Keratinocyte (primary cell): ENCODE results near the gene SERPINA5. TPM values are rescaled to one million over a fixed set of nuclear protein-coding genes. Genes with fewer than 3 reads are reported as not detected.

Experiments used
- DNase-seq: peaks from one replicate; pipeline ENCODE4 v3.0.0-alpha.2; 2011; ENCODE audit warnings: low read depth, missing footprints, low spot score
- FAIRE-seq: peaks from 2 replicates; lab custom pipeline; 2011; peaks lifted over from hg19 to GRCh38; lab: Jason Lieb, UNC
- H2AFZ ChIP-seq: 2 replicates; pipeline ENCODE4 v1.6.0; 2012; ENCODE audit warnings: low read length, control low read depth, inconsistent platforms; ENCODE audit not compliant: control insufficient read depth
- H3K27ac ChIP-seq: 2 replicates; pipeline ENCODE4 v1.5.1; 2011; ENCODE audit warnings: low read length; ENCODE audit not compliant: control insufficient read depth, insufficient read depth
- H3K27me3 ChIP-seq: 3 replicates; pipeline ENCODE4 v1.6.0; 2011; ENCODE audit warnings: low read length; ENCODE audit not compliant: control insufficient read depth, insufficient read depth; ENCODE audit errors: extremely low read depth
- H3K36me3 ChIP-seq, 2 experiments: 2 replicates in 1 of 2; 3 replicates in 1 of 2; pipeline ENCODE4 v1.5.1; 2011; ENCODE audit warnings: low read length in 2 of 2, mild to moderate bottlenecking in 1 of 2; ENCODE audit not compliant: control insufficient read depth in 2 of 2, insufficient read depth in 2 of 2; ENCODE audit errors: extremely low read depth in 1 of 2
- H3K4me1 ChIP-seq: 3 replicates; pipeline ENCODE4 v1.5.1; 2011; ENCODE audit warnings: low read length; ENCODE audit not compliant: control insufficient read depth, insufficient read depth; ENCODE audit errors: extremely low read depth
- H3K4me2 ChIP-seq: 3 replicates; pipeline ENCODE4 v1.6.0; 2011; ENCODE audit warnings: low read depth, low read length; ENCODE audit not compliant: control insufficient read depth, insufficient read depth; ENCODE audit errors: extremely low read depth
- H3K4me3 ChIP-seq, 3 experiments: fragments of 200-600 bp in 1 of 3; sonication (generic) in 1 of 3; 2 replicates in 2 of 3; 3 replicates in 1 of 3; pipeline ENCODE4 v1.5.1; 2011 to 2016; ENCODE audit warnings: low read length in 3 of 3, mild to moderate bottlenecking in 3 of 3, control low read depth in 2 of 3, inconsistent platforms in 1 of 3, low read depth in 1 of 3, mixed read lengths in 1 of 3, mixed run types in 1 of 3, moderate library complexity in 1 of 3; ENCODE audit not compliant: control insufficient read depth in 2 of 3, insufficient read depth in 2 of 3; ENCODE audit errors: extremely low read depth in 1 of 3
- H3K79me2 ChIP-seq: 2 replicates; pipeline ENCODE4 v1.6.0; 2012; ENCODE audit warnings: low read length; ENCODE audit not compliant: control insufficient read depth, insufficient read depth
- H3K9ac ChIP-seq: 3 replicates; pipeline ENCODE4 v1.6.0; 2011; ENCODE audit warnings: low read length; ENCODE audit not compliant: control insufficient read depth, insufficient read depth; ENCODE audit errors: extremely low read depth
- H3K9me1 ChIP-seq: 3 replicates; pipeline ENCODE4 v1.6.0; 2011; ENCODE audit warnings: low read length; ENCODE audit not compliant: control insufficient read depth, insufficient read depth; ENCODE audit errors: extremely low read depth
- H3K9me3 ChIP-seq: 2 replicates; pipeline ENCODE4 v1.5.1; 2012; ENCODE audit warnings: low read depth, low read length; ENCODE audit not compliant: control insufficient read depth
- H4K20me1 ChIP-seq: 3 replicates; pipeline ENCODE4 v1.6.0; 2011; ENCODE audit warnings: low read length; ENCODE audit not compliant: control insufficient read depth, insufficient read depth; ENCODE audit errors: extremely low read depth
- EZH2 ChIP-seq: IDR thresholded peaks from one replicate; pipeline ENCODE4 v1.6.1; 2012; ENCODE audit warnings: inconsistent platforms, mild to moderate bottlenecking, low read length, moderate library complexity
- dilution Hi-C: fragments of 300-500 bp; cut with MboI; formaldehyde crosslinking; loops from one replicate; pipeline ENCODE4 v1.7.0; 2020; ENCODE audit warnings: low sequenced_read_pairs; ENCODE audit not compliant: extremely low pct_ligation_motif_present
- polyA plus RNA-seq, 5 experiments: library from polyadenylated mRNA; depleted of rRNA in 3 of 5; stranded (reverse) in 3 of 5; stranded (forward) in 1 of 5; unstranded in 1 of 5; fragments of >200 nt; gene quantifications; 1 replicate in 1 of 5; 2 replicates in 3 of 5; 3 replicates in 1 of 5; pipeline versions ENCODE4 v1.2.1 to v1.2.3, GENCODE V29; 2011 to 2012; ENCODE audit warnings: missing spikeins in 2 of 5, low read depth in 1 of 5, low replicate concordance in 1 of 5
- TF ChIP-seq, protein P1 (sequence below), 3 experiments: IDR thresholded peaks in 1 of 3; conservative IDR thresholded peaks in 1 of 3; optimal IDR thresholded peaks in 1 of 3; 2 replicates in 2 of 3; 3 replicates in 1 of 3; pipeline versions ENCODE3 to v1.5.1; 2011; ENCODE audit warnings: low read length in 3 of 3, mild to moderate bottlenecking in 3 of 3, moderate library complexity in 2 of 3, control low read depth in 1 of 3, inconsistent platforms in 1 of 3; ENCODE audit not compliant: insufficient read depth in 2 of 3; ENCODE audit errors: extremely low read depth in 1 of 3

Gene SERPINA5
- polyA plus RNA-seq, 1 donor (not counting 4 experiments of a cell fraction or from before 2014, with no cell fraction given) = not detected

- no peak overlapping the region for H3K9ac ChIP-seq
- H3K4me1 ChIP-seq = no peaks in the 10 kb centered on the region
- no peaks in the 10 kb centered on the region for H3K9me1 ChIP-seq
- no peaks in the 10 kb centered on the region for H3K9me3 ChIP-seq
- H3K36me3 ChIP-seq = no peaks in the 10 kb centered on the region
- DNase-seq (no peak), FAIRE-seq (no peak)
- TF ChIP-seq, protein P1, sequence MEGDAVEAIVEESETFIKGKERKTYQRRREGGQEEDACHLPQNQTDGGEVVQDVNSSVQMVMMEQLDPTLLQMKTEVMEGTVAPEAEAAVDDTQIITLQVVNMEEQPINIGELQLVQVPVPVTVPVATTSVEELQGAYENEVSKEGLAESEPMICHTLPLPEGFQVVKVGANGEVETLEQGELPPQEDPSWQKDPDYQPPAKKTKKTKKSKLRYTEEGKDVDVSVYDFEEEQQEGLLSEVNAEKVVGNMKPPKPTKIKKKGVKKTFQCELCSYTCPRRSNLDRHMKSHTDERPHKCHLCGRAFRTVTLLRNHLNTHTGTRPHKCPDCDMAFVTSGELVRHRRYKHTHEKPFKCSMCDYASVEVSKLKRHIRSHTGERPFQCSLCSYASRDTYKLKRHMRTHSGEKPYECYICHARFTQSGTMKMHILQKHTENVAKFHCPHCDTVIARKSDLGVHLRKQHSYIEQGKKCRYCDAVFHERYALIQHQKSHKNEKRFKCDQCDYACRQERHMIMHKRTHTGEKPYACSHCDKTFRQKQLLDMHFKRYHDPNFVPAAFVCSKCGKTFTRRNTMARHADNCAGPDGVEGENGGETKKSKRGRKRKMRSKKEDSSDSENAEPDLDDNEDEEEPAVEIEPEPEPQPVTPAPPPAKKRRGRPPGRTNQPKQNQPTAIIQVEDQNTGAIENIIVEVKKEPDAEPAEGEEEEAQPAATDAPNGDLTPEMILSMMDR (optimal IDR thresholded peaks at IDR 0.05 in 1 of 3, IDR thresholded peaks at IDR 0.05 in 1 of 3, conservative IDR thresholded peaks at IDR 0.05 in 1 of 3; ENCODE audit: extremely low read depth in 1 of 3, insufficient read depth in 2 of 3, low read length in 3 of 3) = no peak
- TF ChIP-seq EZH2 = no peak
- dilution Hi-C loops = no loop called here
- H3K4me3 ChIP-seq = no peak overlapping the region
- no peak overlapping the region for H3K4me2 ChIP-seq
- peaks cover 6% of the 10 kb centered on the region for H3K27me3 ChIP-seq
- H3K79me2 ChIP-seq = no peaks in the 10 kb centered on the region
- no peak overlapping the region for H3K27ac ChIP-seq
- H4K20me1 ChIP-seq = no peaks in the 10 kb centered on the region
- H2AFZ ChIP-seq = no peak overlapping the region
Observed at GRCh38 chr14:94631050-94631449, 49.8 kb downstream of the SERPINA5 start.

GRCh38 chr14:94631536-94632304 lies 50.5 kb downstream of the SERPINA5 start:
- peaks cover 6% of the 10 kb centered on the region for H3K27me3 ChIP-seq
- no peaks in the 10 kb centered on the region for H3K36me3 ChIP-seq
- no peaks in the 10 kb centered on the region for H3K9me3 ChIP-seq
- H3K9me1 ChIP-seq = no peaks in the 10 kb centered on the region
- H3K79me2 ChIP-seq = no peaks in the 10 kb centered on the region
- no peak overlapping the region for H3K4me2 ChIP-seq
- dilution Hi-C loops = no loop called here
- no peak overlapping the region for H3K9ac ChIP-seq
- H4K20me1 ChIP-seq = no peaks in the 10 kb centered on the region
- FAIRE-seq (no peak), DNase-seq (no peak)
- no peak overlapping the region for H3K27ac ChIP-seq
- no peak overlapping the region for H3K4me3 ChIP-seq
- H2AFZ ChIP-seq = no peak overlapping the region
- no peak for TF ChIP-seq EZH2
- TF ChIP-seq, protein P1 (optimal IDR thresholded peaks at IDR 0.05 in 1 of 3, IDR thresholded peaks at IDR 0.05 in 1 of 3, conservative IDR thresholded peaks at IDR 0.05 in 1 of 3; ENCODE audit: extremely low read depth in 1 of 3, insufficient read depth in 2 of 3, low read length in 3 of 3) = no peak
- H3K4me1 ChIP-seq = no peaks in the 10 kb centered on the region
